ENCODE measurements around the gene COMMD9.

DNA sequence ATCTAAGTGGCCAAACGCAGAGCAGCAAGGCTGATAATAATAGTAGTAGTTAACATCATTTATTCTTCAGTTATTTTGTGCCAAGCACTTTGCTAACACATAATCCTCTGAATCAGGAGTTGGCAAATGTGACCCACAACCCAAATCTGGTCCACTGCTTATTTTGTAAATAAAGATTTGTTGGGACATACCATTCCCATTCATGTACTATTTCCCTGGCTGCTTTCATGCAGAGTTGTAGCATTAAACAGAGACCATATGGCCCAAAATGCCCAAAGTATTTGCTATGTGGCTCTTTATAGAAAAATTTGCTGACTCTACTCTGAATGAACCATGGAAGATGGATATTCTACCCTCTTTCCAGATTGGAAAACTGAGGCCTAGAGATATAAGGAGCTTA, 50.3 kb downstream of the COMMD9 start:
- TF ChIP-seq BHLHE40 (IDR thresholded peaks at IDR 0.05; ENCODE audit: borderline replicate concordance in 1 of 2, low read depth in 2 of 2, low read length in 1 of 2) = no peak
- no peak for TF ChIP-seq RCOR1 (conservative IDR thresholded peaks at IDR 0.05; ENCODE audit: low read depth, low read length)
